ENCODE data around the gene PTPDC1.

Gene PTPDC1, protein sequence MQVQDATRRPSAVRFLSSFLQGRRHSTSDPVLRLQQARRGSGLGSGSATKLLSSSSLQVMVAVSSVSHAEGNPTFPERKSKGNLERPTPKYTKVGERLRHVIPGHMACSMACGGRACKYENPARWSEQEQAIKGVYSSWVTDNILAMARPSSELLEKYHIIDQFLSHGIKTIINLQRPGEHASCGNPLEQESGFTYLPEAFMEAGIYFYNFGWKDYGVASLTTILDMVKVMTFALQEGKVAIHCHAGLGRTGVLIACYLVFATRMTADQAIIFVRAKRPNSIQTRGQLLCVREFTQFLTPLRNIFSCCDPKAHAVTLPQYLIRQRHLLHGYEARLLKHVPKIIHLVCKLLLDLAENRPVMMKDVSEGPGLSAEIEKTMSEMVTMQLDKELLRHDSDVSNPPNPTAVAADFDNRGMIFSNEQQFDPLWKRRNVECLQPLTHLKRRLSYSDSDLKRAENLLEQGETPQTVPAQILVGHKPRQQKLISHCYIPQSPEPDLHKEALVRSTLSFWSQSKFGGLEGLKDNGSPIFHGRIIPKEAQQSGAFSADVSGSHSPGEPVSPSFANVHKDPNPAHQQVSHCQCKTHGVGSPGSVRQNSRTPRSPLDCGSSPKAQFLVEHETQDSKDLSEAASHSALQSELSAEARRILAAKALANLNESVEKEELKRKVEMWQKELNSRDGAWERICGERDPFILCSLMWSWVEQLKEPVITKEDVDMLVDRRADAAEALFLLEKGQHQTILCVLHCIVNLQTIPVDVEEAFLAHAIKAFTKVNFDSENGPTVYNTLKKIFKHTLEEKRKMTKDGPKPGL

DNA sequence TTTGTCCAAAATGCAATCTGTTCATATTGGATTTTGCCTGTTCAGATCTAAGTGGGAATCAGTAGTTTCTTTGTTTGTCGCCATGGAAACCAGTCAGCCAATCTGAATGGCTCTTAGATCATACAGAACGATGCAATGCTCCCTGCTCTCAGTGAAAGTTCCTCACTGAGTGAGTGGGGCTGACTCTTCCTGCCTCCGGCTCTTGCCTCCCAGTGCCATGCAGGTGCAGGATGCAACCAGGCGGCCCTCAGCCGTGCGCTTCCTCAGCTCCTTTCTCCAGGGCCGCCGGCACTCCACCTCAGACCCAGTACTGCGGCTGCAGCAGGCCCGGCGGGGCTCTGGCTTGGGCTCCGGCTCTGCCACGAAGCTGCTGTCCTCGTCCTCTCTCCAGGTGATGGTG is at the start of gene PTPDC1:
TSS of gene PTPDC1 (plus strand) at position 151 of the 400 bp plus-strand sequence. CDS start at position 218, 67 bp downstream.
- no peak within 1 kb of the TSS for H3K9ac ChIP-seq (ENCODE audit: low read length)
- H3K9me3 ChIP-seq (ENCODE audit: insufficient read depth, low read length), result no peaks in the 10 kb centered on the region
- no peaks in the 10 kb centered on the region for H3K79me2 ChIP-seq (ENCODE audit: insufficient read depth, low read length)
- 0 out of 2 replicates have a peak, but pooled peaks cover 3% of the 10 kb centered on the region for H3K27me3 ChIP-seq (ENCODE audit: low read length)
- no peaks in the 10 kb centered on the region for H3K9me2 ChIP-seq (replicated peaks; ENCODE audit: insufficient read depth, low read length)
- H4K20me1 ChIP-seq (ENCODE audit: low read depth, low read length), result no peaks in the 10 kb centered on the region
- no peak within 1 kb of the TSS for H3K4me3 ChIP-seq (ENCODE audit: insufficient read depth, low read length, poor library complexity, severe bottlenecking)
- H3K4me2 ChIP-seq (ENCODE audit: low read depth, low read length, poor library complexity, severe bottlenecking), result no peak within 1 kb of the TSS
- H3F3A ChIP-seq (ENCODE audit: insufficient read depth), result no peaks in the 10 kb centered on the region
- H2AFZ ChIP-seq (ENCODE audit: low read depth, low read length, severe bottlenecking), result no peak within 1 kb of the TSS
- H3K36me3 ChIP-seq (ENCODE audit: low read length), result no peaks in the 10 kb centered on the region
- no peak for TF ChIP-seq EZH2phosphoT487 (conservative IDR thresholded peaks at IDR 0.05; ENCODE audit: low read length)
- TF ChIP-seq, protein P1, sequence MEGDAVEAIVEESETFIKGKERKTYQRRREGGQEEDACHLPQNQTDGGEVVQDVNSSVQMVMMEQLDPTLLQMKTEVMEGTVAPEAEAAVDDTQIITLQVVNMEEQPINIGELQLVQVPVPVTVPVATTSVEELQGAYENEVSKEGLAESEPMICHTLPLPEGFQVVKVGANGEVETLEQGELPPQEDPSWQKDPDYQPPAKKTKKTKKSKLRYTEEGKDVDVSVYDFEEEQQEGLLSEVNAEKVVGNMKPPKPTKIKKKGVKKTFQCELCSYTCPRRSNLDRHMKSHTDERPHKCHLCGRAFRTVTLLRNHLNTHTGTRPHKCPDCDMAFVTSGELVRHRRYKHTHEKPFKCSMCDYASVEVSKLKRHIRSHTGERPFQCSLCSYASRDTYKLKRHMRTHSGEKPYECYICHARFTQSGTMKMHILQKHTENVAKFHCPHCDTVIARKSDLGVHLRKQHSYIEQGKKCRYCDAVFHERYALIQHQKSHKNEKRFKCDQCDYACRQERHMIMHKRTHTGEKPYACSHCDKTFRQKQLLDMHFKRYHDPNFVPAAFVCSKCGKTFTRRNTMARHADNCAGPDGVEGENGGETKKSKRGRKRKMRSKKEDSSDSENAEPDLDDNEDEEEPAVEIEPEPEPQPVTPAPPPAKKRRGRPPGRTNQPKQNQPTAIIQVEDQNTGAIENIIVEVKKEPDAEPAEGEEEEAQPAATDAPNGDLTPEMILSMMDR (IDR thresholded peaks at IDR 0.05; ENCODE audit: insufficient read depth, low read length, poor library complexity, severe bottlenecking), result no peak
- no peak within 1 kb of the TSS for H3K27ac ChIP-seq (ENCODE audit: low read depth, low read length)

DNA sequence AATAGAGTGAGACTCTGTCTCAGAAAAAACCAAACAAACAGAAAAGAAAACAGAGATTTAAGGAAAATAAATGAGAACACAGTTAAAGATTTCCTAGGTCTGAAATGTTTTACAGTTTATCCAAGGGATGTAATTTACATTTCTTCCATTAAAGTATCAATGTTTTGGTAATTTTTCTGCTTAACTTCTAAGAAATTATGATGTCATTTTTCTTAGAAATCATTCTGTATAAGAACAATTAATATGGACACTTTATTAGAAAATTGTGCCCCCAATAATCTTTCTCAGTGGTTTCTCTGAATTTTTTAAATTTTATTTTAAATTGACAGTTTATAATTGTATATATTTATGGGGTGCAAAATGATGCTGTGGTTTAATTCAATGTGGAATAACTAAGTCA is 49.8 kb upstream of the PTPDC1 start:
- no peaks in the 10 kb centered on the region for H3K9me3 ChIP-seq (ENCODE audit: insufficient read depth, low read length)
- H3K4me3 ChIP-seq (ENCODE audit: insufficient read depth, low read length, poor library complexity, severe bottlenecking), result no peak overlapping the region
- H3K4me2 ChIP-seq (ENCODE audit: low read depth, low read length, poor library complexity, severe bottlenecking), result no peak overlapping the region
- H4K20me1 ChIP-seq (ENCODE audit: low read depth, low read length), result no peaks in the 10 kb centered on the region
- no peaks in the 10 kb centered on the region for H3K27me3 ChIP-seq (ENCODE audit: low read length)
- H3K9ac ChIP-seq (ENCODE audit: low read length), result no peak overlapping the region
- no peak overlapping the region for H3K27ac ChIP-seq (ENCODE audit: low read depth, low read length)
- no peaks in the 10 kb centered on the region for H3F3A ChIP-seq (ENCODE audit: insufficient read depth)
- TF ChIP-seq, protein P1 (IDR thresholded peaks at IDR 0.05; ENCODE audit: insufficient read depth, low read length, poor library complexity, severe bottlenecking), result no peak
- no peak for TF ChIP-seq EZH2phosphoT487 (conservative IDR thresholded peaks at IDR 0.05; ENCODE audit: low read length)
- no peak overlapping the region for H2AFZ ChIP-seq (ENCODE audit: low read depth, low read length, severe bottlenecking)
- H3K79me2 ChIP-seq (ENCODE audit: insufficient read depth, low read length), result no peaks in the 10 kb centered on the region
- no peaks in the 10 kb centered on the region for H3K36me3 ChIP-seq (ENCODE audit: low read length)
- H3K9me2 ChIP-seq (replicated peaks; ENCODE audit: insufficient read depth, low read length), result no peaks in the 10 kb centered on the region

DNA sequence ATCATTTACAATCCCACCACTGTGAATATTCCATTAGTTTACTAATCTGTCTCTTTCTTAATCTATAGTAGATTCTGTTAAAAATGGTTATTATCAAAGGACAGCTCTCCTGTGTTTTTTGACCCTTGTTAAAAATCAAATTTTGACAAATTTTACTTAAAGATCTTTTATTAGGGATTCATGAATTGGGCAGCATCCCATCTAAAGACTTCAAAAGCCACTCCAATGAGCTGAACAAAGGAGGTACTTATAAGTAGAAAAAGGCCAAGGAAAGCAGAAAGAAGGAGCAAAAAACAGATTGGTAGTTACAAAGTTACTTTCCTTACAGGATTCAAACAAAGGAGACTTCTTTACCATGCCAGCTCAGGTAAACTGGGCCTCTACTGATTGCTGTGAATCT is 44.5 kb upstream of the PTPDC1 start:
- Histone ChIP-seq H3K9ac (ENCODE audit: low read length) (no peak overlapping the region), H3K27ac (ENCODE audit: low read depth, low read length) (no peak overlapping the region), H3K9me3 (ENCODE audit: insufficient read depth, low read length) (no peaks in the 10 kb centered on the region), H2AFZ (ENCODE audit: low read depth, low read length, severe bottlenecking) (no peak overlapping the region), H3F3A (ENCODE audit: insufficient read depth) (no peaks in the 10 kb centered on the region), H3K4me2 (ENCODE audit: low read depth, low read length, poor library complexity, severe bottlenecking) (no peak overlapping the region), H3K4me3 (ENCODE audit: insufficient read depth, low read length, poor library complexity, severe bottlenecking) (no peak overlapping the region), H3K36me3 (ENCODE audit: low read length) (no peaks in the 10 kb centered on the region), H4K20me1 (ENCODE audit: low read depth, low read length) (no peaks in the 10 kb centered on the region), H3K27me3 (ENCODE audit: low read length) (no peaks in the 10 kb centered on the region), H3K9me2 (replicated peaks; ENCODE audit: insufficient read depth, low read length) (no peaks in the 10 kb centered on the region), H3K79me2 (ENCODE audit: insufficient read depth, low read length) (no peaks in the 10 kb centered on the region)
- TF ChIP-seq EZH2phosphoT487 (conservative IDR thresholded peaks at IDR 0.05; ENCODE audit: low read length), result no peak
- TF ChIP-seq, protein P1 (IDR thresholded peaks at IDR 0.05; ENCODE audit: insufficient read depth, low read length, poor library complexity, severe bottlenecking), result no peak

All from SU-DHL-6 (cell line).